GM12878 (cell line): ENCODE results near the gene ZNF3. TPM values are rescaled to one million over a fixed set of nuclear protein-coding genes. Genes with fewer than 3 reads are reported as not detected.

Source experiments
- ATAC-seq: fragments of 200-7000 bp; cut with Tn5 transposase; 3 replicates; pipeline ENCODE4 v1.9.1; 2020; ENCODE audit warnings: mild to moderate bottlenecking, moderate library complexity
- BruUV-seq: library from RNA; stranded (reverse); fragments of 400-500 nt; replicated peaks from 2 replicates; lab custom pipeline; 2021; lab: Mats Ljungman, UMichigan
- CTCF ChIA-PET: fragments of 300-600 bp; sonication (Branson Sonifier 250); formaldehyde crosslinking; extraction: SDS; loops from one replicate; lab custom pipeline; 2021; ENCODE audit warnings: inconsistent platforms; lab: Yijun Ruan, JAX
- POLR2A ChIA-PET: fragments of 350-600 bp; formaldehyde crosslinking; extraction: SDS; loops from one replicate; lab custom pipeline; 2021; ENCODE audit warnings: inconsistent platforms; lab: Charles Lee
- RAD21 ChIA-PET: fragments of 300-600 bp; sonication (Branson Sonifier 250); formaldehyde crosslinking; loops from one replicate; lab custom pipeline; 2023; ENCODE audit warnings: antibody characterized with exemption; ENCODE audit not compliant: unreplicated experiment; lab: Charles Lee
- SMC1A ChIA-PET: fragments of 300-600 bp; sonication (Branson Sonifier 250); formaldehyde crosslinking; loops from one replicate; lab custom pipeline; 2023; ENCODE audit not compliant: unreplicated experiment, uncharacterized antibody; lab: Charles Lee
- DNase-seq: peaks from one replicate; pipeline ENCODE4 v3.0.0-alpha.2; 2011; ENCODE audit warnings: low read depth, low spot score
- FAIRE-seq: peaks from 3 replicates; lab custom pipeline; 2011; peaks lifted over from hg19 to GRCh38; lab: Jason Lieb, UNC
- H2AFZ ChIP-seq: 2 replicates; pipeline ENCODE4 v1.6.0; 2011; ENCODE audit warnings: low read depth, low read length, control low read depth; ENCODE audit not compliant: control insufficient read depth
- H3K27ac ChIP-seq: 2 replicates; pipeline ENCODE4 v1.5.1; 2011; ENCODE audit warnings: control low read depth; ENCODE audit not compliant: control insufficient read depth, insufficient read depth
- H3K27me3 ChIP-seq, 2 experiments: replicated peaks in 1 of 2; 2 replicates each; pipeline versions ENCODE4 v1.6.0 to v1.6.1; 2011; ENCODE audit warnings: low read length in 1 of 2; ENCODE audit not compliant: control insufficient read depth in 2 of 2, insufficient read depth in 2 of 2
- H3K36me3 ChIP-seq, 2 experiments: 2 replicates each; pipeline ENCODE4 v1.5.1; 2011; ENCODE audit warnings: low read length in 1 of 2; ENCODE audit not compliant: control insufficient read depth in 2 of 2, insufficient read depth in 2 of 2
- H3K4me1 ChIP-seq: 2 replicates; pipeline ENCODE4 v1.6.1; 2011; ENCODE audit warnings: mild to moderate bottlenecking, low read length, moderate library complexity, mixed read lengths; ENCODE audit not compliant: control insufficient read depth, insufficient read depth
- H3K4me2 ChIP-seq: 2 replicates; pipeline ENCODE4 v1.6.0; 2011; ENCODE audit warnings: control low read depth; ENCODE audit not compliant: control insufficient read depth, insufficient read depth
- H3K4me3 ChIP-seq: fragments of 200-600 bp; sonication (generic); 2 replicates; pipeline ENCODE4 v1.5.1; 2016
- H3K79me2 ChIP-seq: 2 replicates; pipeline ENCODE4 v1.6.0; 2011; ENCODE audit warnings: low read length; ENCODE audit not compliant: control insufficient read depth, insufficient read depth
- H3K9ac ChIP-seq: 2 replicates; pipeline ENCODE4 v1.8.0; 2011; ENCODE audit warnings: low read length, control low read depth, mixed read lengths; ENCODE audit not compliant: control insufficient read depth, insufficient read depth
- H3K9me3 ChIP-seq: replicated peaks from 3 replicates; pipeline ENCODE4 v1.5.1; 2011; ENCODE audit warnings: mild to moderate bottlenecking, low read length; ENCODE audit not compliant: control insufficient read depth, insufficient read depth
- H4K20me1 ChIP-seq: 2 replicates; pipeline ENCODE4 v1.6.0; 2011; ENCODE audit not compliant: control insufficient read depth, insufficient read depth
- BCLAF1 ChIP-seq: fragments of 450-650 bp; IDR thresholded peaks from 2 replicates; pipeline ENCODE4 v1.6.1; 2017; ENCODE audit warnings: antibody characterized with exemption, mild to moderate bottlenecking, moderate library complexity
- CEBPB ChIP-seq, 2 experiments: fragments of 150-350 bp in 1 of 2; IDR thresholded peaks; 2 replicates each; pipeline ENCODE4 v1.6.1; 2012 to 2014; ENCODE audit warnings: low read depth in 2 of 2, low read length in 2 of 2, borderline replicate concordance in 1 of 2, inconsistent platforms in 1 of 2
- PAX8 ChIP-seq: fragments of 450-650 bp; IDR thresholded peaks from 2 replicates; pipeline ENCODE4 v1.6.1; 2017; ENCODE audit warnings: mild to moderate bottlenecking, moderate library complexity
- PKNOX1 ChIP-seq: fragments of 450-650 bp; IDR thresholded peaks from 2 replicates; pipeline ENCODE4 v1.6.1; 2016; ENCODE audit warnings: mild to moderate bottlenecking
- RCOR1 ChIP-seq: conservative IDR thresholded peaks from 2 replicates; pipeline ENCODE4 v1.6.1; 2012; ENCODE audit warnings: low read depth, low read length, improper control_type of control experiment
- RUNX3 ChIP-seq: IDR thresholded peaks from 2 replicates; pipeline ENCODE4 v1.6.1; 2012; ENCODE audit warnings: low read length, inconsistent platforms
- SMAD1 ChIP-seq: fragments of 450-650 bp; IDR thresholded peaks from 2 replicates; pipeline ENCODE4 v1.6.1; 2018; ENCODE audit warnings: mild to moderate bottlenecking, low read depth; ENCODE audit not compliant: partially characterized antibody
- SUPT20H ChIP-seq: IDR thresholded peaks from 2 replicates; pipeline ENCODE4 v1.6.1; 2011; ENCODE audit warnings: low read depth, mild to moderate bottlenecking, low read length, moderate library complexity, borderline replicate concordance; ENCODE audit not compliant: control insufficient read depth
- USF2 ChIP-seq: IDR thresholded peaks from 2 replicates; pipeline ENCODE4 v1.6.1; 2011; ENCODE audit warnings: low read depth, low read length, improper control_type of control experiment, borderline replicate concordance
- YY1 ChIP-seq: IDR thresholded peaks from 2 replicates; pipeline ENCODE4 v1.6.1; 2011; ENCODE audit warnings: low read depth, mild to moderate bottlenecking, low read length
- ZNF217 ChIP-seq: fragments of 450-650 bp; IDR thresholded peaks from 2 replicates; pipeline ENCODE4 v1.6.1; 2017; ENCODE audit warnings: antibody characterized with exemption, mild to moderate bottlenecking
- ZNF274 ChIP-seq: IDR thresholded peaks from one replicate; pipeline ENCODE4 v1.8.0; 2011; ENCODE audit not compliant: insufficient read length, insufficient read depth
- ZNF687 ChIP-seq: fragments of 450-650 bp; IDR thresholded peaks from 2 replicates; pipeline ENCODE4 v1.6.1; 2017; ENCODE audit warnings: mild to moderate bottlenecking, moderate library complexity
- WGBS: methylation state at CpG from one replicate; pipeline ENCODE4 v1.1.6; 2016; ENCODE audit warnings: low lambda C conversion rate; ENCODE audit not compliant: insufficient replicate concordance, insufficient coverage; ENCODE audit errors: missing lambda C conversion rate; 5-methylcytosine and 5-hydroxymethylcytosine counted together
- in situ Hi-C: fragments of 300-500 bp; cut with MboI; formaldehyde crosslinking; loops from 9 replicates; pipeline ENCODE4 v1.14.3; 2018; ENCODE audit warnings: mixed read lengths
- intact Hi-C: fragments of 100-400 bp; cut with micrococcal nuclease; formaldehyde crosslinking; loops from one replicate; pipeline ENCODE4 v1.14.2; 2022; ENCODE audit not compliant: unreplicated experiment
- polyA plus RNA-seq, 11 experiments: library from polyadenylated mRNA; depleted of rRNA in 4 of 11; unstranded in 6 of 11; stranded (reverse) in 5 of 11; fragments of >200 nt; fragmentation: Nextera tagmentation in 4 of 11; fragmentation: Illumina TruSeq in 1 of 11; extraction: Ambion mirVana in 4 of 11; extraction: Trizol in 1 of 11; gene quantifications; 1 replicate in 1 of 11; 2 replicates in 10 of 11; pipeline versions ENCODE4 v1.2.1 to v1.2.3, GENCODE V29; 2011 to 2016; ENCODE audit warnings: inconsistent platforms in 2 of 11, missing spikeins in 2 of 11, low read depth in 1 of 11
- total RNA-seq, 4 experiments: library from RNA; depleted of rRNA in 3 of 4; stranded (reverse); fragments of >200 nt in 3 of 4; fragmentation: Illumina TruSeq in 1 of 4; extraction: Trizol in 1 of 4; gene quantifications; 2 replicates each; pipeline versions ENCODE4 v1.2.1 to v1.2.3, GENCODE V29; 2013 to 2021

Gene ZNF3
- total and polyA plus RNA-seq, 10 of the 15 experiments (the other 5 are each of a cell fraction or from before 2014, with no cell fraction given), result 17.2 to 37.4 (median 29.4) TPM

- peak within 1 kb of the TSS; percentile 93 for H2AFZ ChIP-seq
- BruUV-seq, result no TSS peak
- RAD21 ChIA-PET, result no interaction called here
- H3K27ac ChIP-seq, result peak within 1 kb of the TSS; percentile 91
- in situ Hi-C loops (no loop called here), intact Hi-C loops (no loop called here)
- CTCF ChIA-PET, result interaction anchor here (0.8 to 1.8 kb wide), 2 partner anchors 10 to 13 kb away, joined by 4 read pairs; no protein-coding TSS in a partner anchor
- SMC1A ChIA-PET, result interaction anchor here (1.4 to 1.5 kb wide), 2 partner anchors 11 to 17 kb away, joined by 3 to 4 read pairs; no protein-coding TSS in a partner anchor
- ATAC-seq, result peak; percentile 94
- H3K79me2 ChIP-seq, result peaks cover 7% of the 10 kb centered on the region
- H4K20me1 ChIP-seq, result no peaks in the 10 kb centered on the region
- peak within 1 kb of the TSS; percentile 85 for H3K9ac ChIP-seq
- no peaks in the 10 kb centered on the region for H3K27me3 ChIP-seq
- no peaks in the 10 kb centered on the region for H3K9me3 ChIP-seq
- WGBS, result under 1% methylated on average over 49 of the region's 49 CpGs
- peak; percentile 80 for DNase-seq
- H3K36me3 ChIP-seq, result no peaks in the 10 kb centered on the region; a peak in 1 of 4 replicates
- peak within 1 kb of the TSS; percentile 77 for H3K4me2 ChIP-seq
- peaks cover 3% of the 10 kb centered on the region for H3K4me1 ChIP-seq
- POLR2A ChIA-PET, result interaction anchor here (0.5 to 1.6 kb wide), 6 partner anchors 10 to 200 kb away, joined by 3 to 5 read pairs (median 4); partner anchors contain the start of genes MCM7 and TRIM4
- H3K4me3 ChIP-seq, result peak within 1 kb of the TSS; percentile 82
- FAIRE-seq, result peak; percentile 91
- peak; percentile 100 for TF ChIP-seq YY1
- no peak for TF ChIP-seq CEBPB (IDR thresholded peaks at IDR 0.05; ENCODE audit: borderline replicate concordance in 1 of 2, low read depth in 2 of 2, low read length in 2 of 2)
- TF ChIP-seq RCOR1, result no peak
- 0 out of 2 replicates have a peak, but pooled peaks have one; percentile 27 for TF ChIP-seq PKNOX1
- no peak for TF ChIP-seq ZNF217
- no peak; the same call in 1 of the 2 replicates for TF ChIP-seq USF2
- no peak for TF ChIP-seq PAX8
- no peak for TF ChIP-seq BCLAF1
- no peak for TF ChIP-seq SUPT20H
- TF ChIP-seq RUNX3, result peak; percentile 57
- TF ChIP-seq ZNF274, result no peak
- peak; percentile 98 for TF ChIP-seq ZNF687
- no peak for TF ChIP-seq SMAD1
Measured at GRCh38 chr7:100119072-100119969, 37.8 kb upstream of the ZNF3 start, which contains the start of the genes CNPY4 and TAF6. TSS of gene CNPY4 (plus strand) at chr7:100119634. CDS start at chr7:100119745, 111 bp downstream. TSS of gene TAF6 (minus strand) at chr7:100119358. CDS start at chr7:100114209, 5,149 bp downstream.
